OCI-M2 (cell line): Measurements from ENCODE around the gene NR1D2.
"Not testable (repeated sequence)": the region's sequence is repeated elsewhere in the genome, so short reads cannot be mapped to it uniquely, and the experiment has no call there.

Experiments
- DNase-seq: peaks from one replicate; lab custom pipeline; 2025; ENCODE audit not compliant: unreplicated experiment; lab: John Stamatoyannopoulos, UW

NR1D2 gene

GRCh38 chr3:23944861-23945662 lies at the start of gene NR1D2:
Gene NR1D2, plus strand, starts transcription at chr3:23945286. Its CDS starts 293 bp downstream, at chr3:23945579.
- DNase-seq = no peak

GRCh38 chr3:23900744-23901143 lies 44.3 kb upstream of the NR1D2 start:
- DNase-seq = no peak

GRCh38 chr3:23904545-23904944 lies 40.5 kb upstream of the NR1D2 start:
- no peak for DNase-seq

- DNase-seq = no peak
These were observed 35.7 kb upstream of the NR1D2 start for GRCh38 chr3:23909341-23909740.

GRCh38 chr3:23911397-23911796 lies 33.7 kb upstream of the NR1D2 start:
- no peak for DNase-seq

- DNase-seq = not testable (repeated sequence)
These were observed 32.8 kb upstream of the NR1D2 start for GRCh38 chr3:23912335-23912734.

GRCh38 chr3:23913182-23913581 lies 31.9 kb upstream of the NR1D2 start:
- DNase-seq = no peak

GRCh38 chr3:23913873-23914743 lies 31.0 kb upstream of the NR1D2 start:
- no peak for DNase-seq

GRCh38 chr3:23915537-23916108 lies 29.5 kb upstream of the NR1D2 start:
- no peak for DNase-seq

GRCh38 chr3:23916152-23916885 lies 28.8 kb upstream of the NR1D2 start:
- DNase-seq = no peak

- peak; percentile 41 for DNase-seq
These were observed 28.0 kb upstream of the NR1D2 start, which contains the start of the genes NKIRAS1 and RPL15 for GRCh38 chr3:23916886-23917678. Gene NKIRAS1, minus strand, starts transcription at chr3:23916990. Its CDS starts 6,086 bp downstream, at chr3:23910904. Gene RPL15, plus strand, starts transcription at chr3:23917132. Its CDS starts 728 bp downstream, at chr3:23917860.

- not testable (repeated sequence) for DNase-seq
These were observed 27.3 kb upstream of the NR1D2 start for GRCh38 chr3:23917679-23918303.

- DNase-seq = not testable (repeated sequence)
These were observed 26.8 kb upstream of the NR1D2 start for GRCh38 chr3:23918331-23918730.

GRCh38 chr3:23919628-23920027 lies 25.5 kb upstream of the NR1D2 start:
- DNase-seq = no peak

- DNase-seq = no peak
These were observed 24.9 kb upstream of the NR1D2 start for GRCh38 chr3:23920151-23920655.

- DNase-seq = no peak
These were observed 24.0 kb upstream of the NR1D2 start for GRCh38 chr3:23921052-23921511.

GRCh38 chr3:23923786-23924185 lies 21.3 kb upstream of the NR1D2 start:
- no peak for DNase-seq

GRCh38 chr3:23926246-23926645 lies 18.8 kb upstream of the NR1D2 start:
- DNase-seq = no peak

GRCh38 chr3:23926736-23927135 lies 18.4 kb upstream of the NR1D2 start:
- no peak for DNase-seq
